GM19452 (cell line): Measurements from ENCODE around the gene SBK2.
"Not testable (repeated sequence)": the region's sequence is repeated elsewhere in the genome, so short reads cannot be mapped to it uniquely, and the experiment has no call there.

ENCODE experiments used
- ATAC-seq: cut with Tn5 transposase; IDR thresholded peaks from one replicate; pipeline ENCODE4 v1.9.1; 2021; ENCODE audit not compliant: unreplicated experiment

The SBK2 gene

GRCh38 chr19:55535965-55536350 is 975 bp downstream of the SBK2 start:
- ATAC-seq: no peak

GRCh38 chr19:55535173-55535964 is 1.6 kb downstream of the SBK2 start:
- ATAC-seq: no peak

GRCh38 chr19:55534280-55534679 is 2.7 kb downstream of the SBK2 start:
- not testable (repeated sequence) for ATAC-seq

- no peak for ATAC-seq
These were observed 5.9 kb downstream of the SBK2 start for GRCh38 chr19:55530996-55531395.

GRCh38 chr19:55529636-55530234 is 7.2 kb downstream of the SBK2 start:
- ATAC-seq: no peak

- ATAC-seq: no peak
These were observed 8.7 kb downstream of the SBK2 start for GRCh38 chr19:55528030-55528803.

GRCh38 chr19:55527197-55528029 is 9.5 kb downstream of the SBK2 start:
- ATAC-seq: no peak

GRCh38 chr19:55526216-55527196 is 10.4 kb downstream of the SBK2 start:
- ATAC-seq: no peak

GRCh38 chr19:55525289-55526101 is 11.4 kb downstream of the SBK2 start:
- ATAC-seq: no peak

GRCh38 chr19:55520691-55521292 is 16.1 kb downstream of the SBK2 start:
- ATAC-seq: no peak

GRCh38 chr19:55519451-55520311 is 17.3 kb downstream of the SBK2 start:
- no peak for ATAC-seq

- peak; percentile 99 for ATAC-seq
These were observed 19.9 kb downstream of the SBK2 start for GRCh38 chr19:55516878-55517620.

GRCh38 chr19:55508120-55508519 is 28.8 kb downstream of the SBK2 start:
- ATAC-seq: no peak

- ATAC-seq: no peak
These were observed 32.0 kb downstream of the SBK2 start for GRCh38 chr19:55504981-55505380.

- ATAC-seq: no peak
These were observed 32.7 kb downstream of the SBK2 start for GRCh38 chr19:55504252-55504603.

- peak; percentile 95 for ATAC-seq
These were observed 33.3 kb downstream of the SBK2 start for GRCh38 chr19:55503502-55504251.
